Effector CD8-positive, alpha-beta T cell (primary cell): Measurements from ENCODE around the gene NPAS3.

Experiments used
- DNase-seq: peaks from one replicate; lab custom pipeline; 2025; lab: John Stamatoyannopoulos, UW

Gene NPAS3

GRCh38 chr14:33756833-33757232, 818.2 kb downstream of the NPAS3 start:
- no peak for DNase-seq

DNA sequence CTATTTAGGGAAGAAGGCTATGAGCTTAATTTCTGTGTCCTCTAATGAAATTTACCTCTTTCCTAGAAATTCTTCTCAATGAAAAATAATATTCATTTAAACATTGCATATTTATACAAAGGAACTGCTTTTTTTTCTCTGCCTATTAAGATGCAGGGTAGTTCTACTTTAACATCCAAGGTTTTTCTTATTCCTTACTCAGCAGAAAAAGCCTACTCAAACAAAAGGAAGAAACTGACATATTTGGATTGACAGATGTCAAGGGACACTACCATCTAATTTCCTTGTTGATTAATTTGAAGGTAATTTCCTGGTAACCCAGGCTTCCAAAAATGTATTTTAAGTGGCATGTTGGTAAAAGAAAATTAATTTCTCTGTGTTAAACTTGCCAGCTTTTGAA, 819.9 kb downstream of the NPAS3 start:
- DNase-seq = no peak

DNA sequence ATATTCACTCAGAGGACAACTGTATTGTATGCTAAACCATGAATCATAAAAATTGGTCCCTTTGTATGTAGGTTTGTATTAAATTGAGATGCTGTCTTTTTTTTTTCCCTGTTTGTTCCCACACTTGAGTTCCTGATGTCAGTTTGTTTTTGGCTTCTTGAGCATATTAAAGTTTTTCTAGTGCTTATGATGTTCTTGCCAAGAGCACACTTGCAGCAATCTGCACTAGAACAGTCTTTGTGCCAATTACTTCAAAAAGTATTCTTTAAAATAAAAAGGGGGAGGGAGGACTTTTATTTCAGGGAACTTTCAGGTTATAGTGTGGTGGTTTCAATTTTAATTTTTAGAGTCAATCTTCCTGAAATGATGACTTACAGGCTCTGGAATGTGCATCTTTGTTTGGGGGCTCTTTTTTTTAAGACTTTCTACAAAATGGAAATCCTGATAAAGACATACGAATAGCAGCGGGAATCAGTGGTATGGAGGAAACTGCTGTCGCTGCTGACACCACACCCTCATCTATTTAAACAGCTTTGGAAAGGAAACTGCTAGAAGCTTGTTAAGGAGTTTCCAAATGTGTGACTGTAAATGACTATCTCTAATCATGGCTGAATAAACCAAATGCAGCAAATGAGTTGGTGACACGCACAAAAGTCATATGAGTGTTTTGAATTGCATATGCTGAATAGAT, 823.6 kb downstream of the NPAS3 start:
- no peak for DNase-seq

GRCh38 chr14:33764876-33765650, 826.4 kb downstream of the NPAS3 start:
- DNase-seq = no peak

- no peak for DNase-seq
Measured at GRCh38 chr14:33767586-33768457, 829.1 kb downstream of the NPAS3 start.

- no peak for DNase-seq
Measured at GRCh38 chr14:33768458-33768830, 829.8 kb downstream of the NPAS3 start.

- DNase-seq = no peak
Measured at GRCh38 chr14:33773205-33774030, 834.7 kb downstream of the NPAS3 start.

DNA sequence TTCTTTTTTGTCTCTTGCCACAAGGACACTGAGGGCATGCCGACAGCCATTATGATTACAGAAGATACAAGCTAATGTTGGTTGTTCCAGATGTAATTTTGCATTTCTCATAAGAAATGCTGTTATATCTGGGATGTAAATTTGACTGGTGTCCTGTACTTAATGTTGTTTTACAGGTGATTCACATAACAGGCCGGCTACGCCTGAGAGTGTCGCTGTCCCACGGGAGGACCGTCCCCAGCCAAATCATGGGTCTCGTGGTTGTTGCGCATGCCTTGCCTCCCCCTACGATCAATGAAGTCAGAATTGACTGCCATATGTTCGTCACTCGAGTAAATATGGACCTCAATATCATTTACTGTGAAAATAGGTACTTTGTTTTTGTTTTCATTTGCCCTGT, 835.5 kb downstream of the NPAS3 start:
- no peak for DNase-seq

- DNase-seq = no peak
Measured at GRCh38 chr14:33774723-33775470, 836.2 kb downstream of the NPAS3 start.

GRCh38 chr14:33776871-33777270, 838.2 kb downstream of the NPAS3 start:
- DNase-seq = no peak

DNA sequence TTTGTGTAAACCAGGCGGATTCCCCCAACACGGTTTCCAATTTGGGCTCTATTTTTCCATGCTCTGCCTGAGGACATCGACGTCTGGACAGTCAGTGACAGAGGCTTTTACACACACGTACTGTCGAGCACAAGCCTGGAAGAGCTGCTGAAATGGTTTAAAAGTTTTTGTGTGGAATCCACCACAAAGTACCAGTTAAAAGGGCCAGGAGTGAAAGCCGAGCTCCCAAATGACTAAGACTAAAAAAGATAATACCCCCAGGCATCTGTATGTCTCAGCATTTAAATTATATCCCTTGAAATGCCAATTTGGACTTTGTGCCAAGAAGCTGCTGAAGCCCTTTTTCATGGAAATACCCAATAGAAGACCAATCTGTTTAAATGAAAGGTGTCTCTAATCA, 839.0 kb downstream of the NPAS3 start:
- no peak for DNase-seq

DNA sequence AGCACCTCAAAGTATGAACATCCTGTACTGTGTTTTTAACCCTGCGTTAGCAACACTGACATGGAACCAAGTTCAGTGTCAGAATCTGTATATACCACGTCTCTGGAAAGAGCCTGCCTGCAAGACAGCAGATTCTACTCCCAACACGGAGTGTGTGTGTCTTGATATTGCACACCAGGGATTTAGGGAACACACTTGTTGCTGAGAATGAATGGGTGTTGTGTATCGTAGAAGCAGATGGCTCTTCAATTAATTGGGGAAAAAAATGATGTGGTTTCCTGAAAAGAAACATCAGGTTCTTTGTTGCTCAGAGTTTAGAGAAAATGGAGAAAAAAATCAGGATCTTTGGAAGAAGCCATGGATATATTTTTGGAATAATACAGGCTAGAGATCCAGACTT, 841.4 kb downstream of the NPAS3 start:
- no peak for DNase-seq

- no peak for DNase-seq
Measured at GRCh38 chr14:33781236-33781635, 842.6 kb downstream of the NPAS3 start.

DNA sequence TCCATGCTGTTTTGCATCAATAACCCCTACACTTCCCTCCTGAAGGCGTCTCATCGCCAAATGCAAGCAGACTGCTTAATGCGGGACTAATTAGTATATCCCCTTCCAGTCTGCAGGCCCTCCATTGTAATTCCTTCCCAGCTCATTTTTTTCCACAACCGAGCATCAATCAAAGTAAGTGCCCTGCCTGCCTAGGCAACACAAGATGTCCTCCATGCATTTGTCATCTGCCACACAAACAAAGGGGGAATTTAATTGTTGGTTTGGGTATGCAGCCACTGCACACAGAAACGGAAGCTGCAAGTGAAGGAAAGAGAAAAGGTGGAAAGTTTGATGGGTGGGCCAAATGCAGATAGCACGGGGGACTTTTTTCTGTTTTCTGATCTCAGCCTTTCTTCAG, 844.2 kb downstream of the NPAS3 start:
- no peak for DNase-seq

- no peak for DNase-seq
Measured at GRCh38 chr14:33786091-33786825, 847.6 kb downstream of the NPAS3 start.

DNA sequence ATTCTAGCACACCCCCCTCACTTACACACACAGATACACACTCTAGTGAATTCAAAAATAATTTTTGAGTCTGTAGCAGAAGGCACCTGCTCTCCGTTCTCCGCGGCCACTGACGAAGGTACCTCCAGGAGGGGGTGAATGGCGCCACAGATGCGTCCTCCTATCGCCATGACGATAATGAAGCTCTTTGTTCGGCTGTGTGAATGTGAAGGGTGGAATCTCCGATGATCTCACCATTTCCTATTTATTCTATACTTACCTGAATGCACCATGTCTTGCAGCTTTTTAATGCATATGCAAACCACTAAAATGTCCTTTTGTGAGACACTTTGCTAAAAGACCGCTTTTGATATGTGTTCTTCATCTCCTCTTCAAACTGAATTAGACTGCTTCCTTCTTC, 849.5 kb downstream of the NPAS3 start:
- DNase-seq = no peak

GRCh38 chr14:33790996-33791395, 852.3 kb downstream of the NPAS3 start:
- DNase-seq = no peak

DNA sequence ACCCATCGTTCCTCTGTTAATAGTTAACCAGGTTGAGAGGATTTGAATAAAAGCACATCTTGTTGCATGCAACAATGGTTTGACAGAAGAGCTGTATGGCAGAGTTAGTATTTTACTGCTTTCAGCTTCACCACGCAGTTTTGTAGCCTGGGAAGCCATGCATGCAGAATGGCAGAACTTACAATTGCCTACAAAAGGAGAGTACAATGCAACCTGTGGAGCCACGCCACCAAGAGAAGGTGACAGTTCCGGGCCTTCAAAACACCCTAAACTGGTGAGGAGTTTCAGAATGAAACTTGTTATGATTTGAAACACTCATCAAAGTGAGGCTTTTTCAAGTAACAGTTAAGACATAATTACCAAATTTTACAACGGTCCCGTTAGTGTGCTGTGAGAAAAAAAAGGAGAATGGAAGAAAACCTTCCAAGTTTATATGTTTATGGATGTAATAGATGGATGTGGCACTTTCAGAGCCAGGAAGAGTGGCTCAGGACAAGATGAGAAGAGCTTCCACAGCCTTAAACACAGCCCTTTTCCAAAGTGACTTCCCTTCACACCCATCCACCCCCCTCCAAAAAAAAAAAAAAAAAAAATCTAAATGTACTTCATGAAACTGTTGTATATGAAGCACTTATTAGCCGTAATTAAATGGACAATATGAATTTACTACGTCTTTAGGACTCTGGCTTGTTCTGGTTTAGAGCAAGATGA, 853.5 kb downstream of the NPAS3 start:
- DNase-seq = no peak

DNA sequence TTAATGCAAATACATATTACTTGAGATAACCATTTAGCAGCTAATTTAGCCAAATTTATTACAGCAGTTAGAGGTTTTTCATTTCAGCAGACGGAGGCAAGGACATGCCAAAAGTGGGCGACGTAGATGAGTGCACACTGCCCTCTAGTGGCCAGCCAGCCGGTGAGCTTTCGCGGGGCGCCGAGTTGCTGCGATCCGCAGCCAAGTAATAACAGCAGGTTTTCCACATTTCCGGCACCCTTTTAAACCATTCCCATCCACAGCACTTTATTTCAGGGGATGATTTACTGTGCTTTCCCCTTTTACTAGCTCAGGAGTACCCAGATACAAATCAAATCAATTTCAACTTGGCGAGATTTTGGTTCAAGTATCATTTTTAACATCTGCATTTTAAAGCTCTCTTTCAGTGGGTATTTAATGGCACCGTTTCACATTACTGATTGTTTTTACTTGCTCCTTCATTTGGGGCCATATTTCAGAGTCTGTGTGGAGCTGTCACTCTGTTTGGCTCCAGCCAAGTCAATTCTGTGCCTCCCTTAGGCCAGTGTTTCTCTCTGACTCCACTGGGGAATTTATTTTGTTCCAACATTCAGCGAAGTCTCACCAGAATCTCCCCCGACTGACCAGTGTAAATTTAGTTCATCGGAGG, 854.2 kb downstream of the NPAS3 start:
- DNase-seq = peak; percentile 20
